Ovary (tissue), 9 donors: ENCODE data around the gene GRK7. TPM values are rescaled to one million over a fixed set of nuclear protein-coding genes. Genes with fewer than 3 reads are reported as not detected.

Experiments
- DNase-seq, 5 donors: peaks; one replicate each; pipeline ENCODE4 v3.0.0-alpha.2; 2019 to 2020
- H3K27ac ChIP-seq, 2 donors: fragments of 200-600 bp; one replicate each; pipeline versions ENCODE4 v1.5.1 to v1.8.0; 2019 to 2022
- H3K27me3 ChIP-seq: fragments of 200-600 bp; one replicate; pipeline ENCODE4 v1.8.0; 2022
- H3K36me3 ChIP-seq: fragments of 200-600 bp; sonication (generic); one replicate; pipeline ENCODE4 v1.5.1; 2019
- H3K4me1 ChIP-seq: one replicate; pipeline ENCODE4 v1.8.1; 2013; ENCODE audit warnings: mild to moderate bottlenecking, moderate library complexity; ENCODE audit not compliant: insufficient read depth
- H3K4me3 ChIP-seq: fragments of 200-600 bp; sonication (generic); one replicate; pipeline ENCODE4 v1.5.1; 2017
- H3K9me3 ChIP-seq, 2 donors: fragments of 200-600 bp in 1 of 2; sonication (generic) in 1 of 2; one replicate each; pipeline versions ENCODE4 v1.5.1 to v1.8.1; 2013 to 2019; ENCODE audit warnings: mild to moderate bottlenecking in 1 of 2, moderate library complexity in 1 of 2
- EP300 ChIP-seq: sonication (generic); formaldehyde crosslinking; IDR thresholded peaks from one replicate; pipeline ENCODE4 v1.6.1; 2017; ENCODE audit warnings: antibody characterized with exemption
- POLR2A ChIP-seq: fragments of 450-650 bp; IDR thresholded peaks from one replicate; pipeline ENCODE4 v1.6.1; 2017; ENCODE audit warnings: antibody characterized with exemption, mild to moderate bottlenecking, moderate library complexity
- WGBS, 3 donors: extraction: QIAGEN DNeasy Blood & Tissue Kit in 1 of 3; methylation state at CpG; one replicate each; pipeline versions ENCODE4 v1.1.5 to v1.1.7; 2013 to 2017; 5-methylcytosine and 5-hydroxymethylcytosine counted together
- intact Hi-C, 4 donors: fragments of 100-400 bp; cut with DNase I; formaldehyde crosslinking; loops; one replicate each; pipeline versions ENCODE4 v1.11.0 to v1.15.1; 2022 to 2023
- polyA plus RNA-seq, 2 donors: library from polyadenylated mRNA; stranded (reverse); fragments of 200-250 nt in 1 of 2; fragments of 350-450 nt in 1 of 2; fragmentation: Illumina TruSeq in 1 of 2; extraction: RNeasy Lipid Tissue Mini Kit (QIAGEN cat#74804) in 1 of 2; gene quantifications; one replicate each; pipeline ENCODE4 v1.2.3, GENCODE V29; 2013 to 2014
- small RNA-seq: library from RNA; depleted of rRNA; stranded (forward); fragments of <200 nt; gene quantifications from one replicate; pipeline ENCODE3, GENCODE V24; 2016
- total RNA-seq, 7 donors: library from RNA; depleted of rRNA in 2 of 7; stranded (reverse); fragments of >200 nt in 2 of 7; fragmentation: NEBNext Ultra II Directional in 3 of 7; extraction: Animal tissue kit (Norgen Biotek cat#: 25700) in 3 of 7; gene quantifications; one replicate each; pipeline versions ENCODE4 v1.1.0 to v1.2.4, GENCODE V29; 2016 to 2023
- TF ChIP-seq, protein P1 (sequence below), 3 donors: fragments of 450-650 bp in 2 of 3; fragments of 200-600 bp in 1 of 3; IDR thresholded peaks; one replicate each; pipeline versions ENCODE4 v1.5.1 to v1.8.0; 2016 to 2022; ENCODE audit warnings: antibody characterized with exemption in 3 of 3, mild to moderate bottlenecking in 1 of 3
- donor health status: DM: no; HTN: no; CAD: no; lungs with moderate emphysema.
- donor health status: DM: no; HTN: no; CAD: no.
- donor health status: Bipolar disorder and iron deficiency.
- donor health status: DM: yes; HTN: yes; CAD: no.
- donor health status: DM: no; HTN: no; CAD: no.
- donor health status: DM: yes; HTN: yes; CAD: no.

GRK7 gene
- total and polyA plus RNA-seq, 9 donors: 0.02 to 0.13 (median 0.10) TPM; not detected in 5

DNA sequence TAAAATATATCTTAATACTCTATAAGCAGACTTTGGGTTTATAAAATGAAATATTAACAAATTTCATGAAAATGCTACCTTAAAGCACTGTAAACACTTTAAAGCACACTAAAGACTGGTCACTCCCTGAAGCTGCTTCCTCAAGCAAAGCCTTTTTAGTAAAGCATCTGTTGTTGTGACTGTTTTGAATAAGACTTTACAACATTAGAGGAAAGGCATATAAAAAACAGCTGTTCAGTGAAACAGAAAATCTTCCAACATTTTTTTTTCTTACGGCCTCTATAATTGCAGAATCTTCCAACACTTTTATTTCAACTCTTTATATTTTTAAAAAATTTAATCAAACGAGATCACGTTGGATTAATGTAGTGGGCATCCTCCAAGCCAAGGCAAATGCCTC, 48.1 kb downstream of the GRK7 start:
- H3K36me3 ChIP-seq: no peaks in the 10 kb centered on the region
- H3K4me3 ChIP-seq: no peak overlapping the region
- no peak overlapping the region for H3K27ac ChIP-seq
- WGBS, 3 donors: 8 to 30% (median 13%) methylated on average over 3 of the region's 3 CpGs
- H3K27me3 ChIP-seq: no peaks in the 10 kb centered on the region
- intact Hi-C loops: no loop called here
- H3K4me1 ChIP-seq: no peaks in the 10 kb centered on the region
- no peaks in the 10 kb centered on the region for H3K9me3 ChIP-seq
- no peak for DNase-seq
- TF ChIP-seq POLR2A (no peak), EP300 (no peak)
- TF ChIP-seq, protein P1, sequence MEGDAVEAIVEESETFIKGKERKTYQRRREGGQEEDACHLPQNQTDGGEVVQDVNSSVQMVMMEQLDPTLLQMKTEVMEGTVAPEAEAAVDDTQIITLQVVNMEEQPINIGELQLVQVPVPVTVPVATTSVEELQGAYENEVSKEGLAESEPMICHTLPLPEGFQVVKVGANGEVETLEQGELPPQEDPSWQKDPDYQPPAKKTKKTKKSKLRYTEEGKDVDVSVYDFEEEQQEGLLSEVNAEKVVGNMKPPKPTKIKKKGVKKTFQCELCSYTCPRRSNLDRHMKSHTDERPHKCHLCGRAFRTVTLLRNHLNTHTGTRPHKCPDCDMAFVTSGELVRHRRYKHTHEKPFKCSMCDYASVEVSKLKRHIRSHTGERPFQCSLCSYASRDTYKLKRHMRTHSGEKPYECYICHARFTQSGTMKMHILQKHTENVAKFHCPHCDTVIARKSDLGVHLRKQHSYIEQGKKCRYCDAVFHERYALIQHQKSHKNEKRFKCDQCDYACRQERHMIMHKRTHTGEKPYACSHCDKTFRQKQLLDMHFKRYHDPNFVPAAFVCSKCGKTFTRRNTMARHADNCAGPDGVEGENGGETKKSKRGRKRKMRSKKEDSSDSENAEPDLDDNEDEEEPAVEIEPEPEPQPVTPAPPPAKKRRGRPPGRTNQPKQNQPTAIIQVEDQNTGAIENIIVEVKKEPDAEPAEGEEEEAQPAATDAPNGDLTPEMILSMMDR (IDR thresholded peaks at IDR 0.05): no peak

DNA sequence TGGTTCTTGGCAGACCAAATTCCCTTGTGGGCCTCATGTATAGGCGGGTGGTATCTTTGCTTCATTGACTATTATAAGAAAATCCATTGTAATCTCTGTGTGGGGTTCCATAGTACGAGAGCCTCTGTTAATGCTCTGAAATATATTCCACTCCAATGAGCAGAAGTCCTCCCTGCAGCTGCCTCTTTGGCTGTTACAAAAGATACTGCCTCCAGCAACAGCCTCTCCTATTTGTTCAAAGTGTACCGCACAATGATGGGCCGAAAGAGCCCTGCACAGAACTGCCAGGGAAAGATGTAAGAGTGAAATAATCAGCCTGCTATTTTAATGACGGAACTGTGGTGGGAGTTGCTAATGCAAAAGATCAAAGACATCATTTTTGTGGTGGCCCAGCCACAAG, 48.9 kb downstream of the GRK7 start:
- WGBS, 3 donors: 76 to 93% (median 92%) methylated on average over 5 of the region's 5 CpGs
- Histone ChIP-seq H3K4me1 (no peaks in the 10 kb centered on the region), H3K27ac (no peak overlapping the region), H3K36me3 (no peaks in the 10 kb centered on the region), H3K27me3 (no peaks in the 10 kb centered on the region), H3K4me3 (no peak overlapping the region), H3K9me3 (no peaks in the 10 kb centered on the region)
- TF ChIP-seq, protein P1 (IDR thresholded peaks at IDR 0.05): no peak
- TF ChIP-seq EP300 (no peak), POLR2A (no peak)
- no peak for DNase-seq
- intact Hi-C loops: no loop called here

DNA sequence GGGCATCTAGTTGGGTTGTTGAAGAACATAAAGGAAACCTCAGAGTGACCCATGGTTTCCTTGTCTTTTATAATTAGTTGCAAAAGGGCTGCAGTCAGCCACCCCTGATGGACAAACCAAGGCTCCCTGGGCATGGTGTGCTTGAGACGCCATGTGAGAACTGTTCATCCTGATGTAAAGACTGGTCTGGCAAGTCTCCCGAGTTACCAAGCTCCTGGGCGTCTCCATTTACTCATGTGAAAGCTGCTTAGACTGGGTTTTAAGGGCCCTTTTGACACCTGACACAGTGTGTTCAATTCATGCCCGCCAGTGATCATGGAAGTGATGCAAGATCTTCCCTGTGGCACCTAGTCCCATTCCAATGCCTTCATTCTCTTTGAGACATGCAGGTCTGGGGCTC, 49.4 kb downstream of the GRK7 start:
- DNase-seq: no peak
- no peaks in the 10 kb centered on the region for H3K9me3 ChIP-seq
- no peaks in the 10 kb centered on the region for H3K36me3 ChIP-seq
- no peak overlapping the region for H3K27ac ChIP-seq
- TF ChIP-seq, protein P1 (IDR thresholded peaks at IDR 0.05): no peak
- TF ChIP-seq EP300 (no peak), POLR2A (no peak)
- H3K4me3 ChIP-seq: no peak overlapping the region
- no peaks in the 10 kb centered on the region for H3K27me3 ChIP-seq
- 70 to 71% (median 70%) methylated on average over 4 of the region's 4 CpGs for WGBS, 3 donors
- intact Hi-C loops: no loop called here
- H3K4me1 ChIP-seq: no peaks in the 10 kb centered on the region

Small RNAs within 50 kb of the gene (small RNA-seq; reads per million reads assigned to genes)
- not detected for gene AC112771.1

Other genes with a start within 250 kb of the GRK7 start
- gene RNF7, start 25.1 kb upstream of the GRK7 start, total RNA-seq: 10 to 100 TPM; 70.2 to 88.9 (median 78.5) TPM
- 100 to 1,000 TPM in 1 of 2 donors, 10 to 100 TPM in 1; 90.9 to 100 TPM for gene RNF7, start 25.1 kb upstream of the GRK7 start, polyA plus RNA-seq
- 100 to 1,000 TPM in 3 of 7 donors, 10 to 100 TPM in 4; 36.7 to 140 (median 51.2) TPM for gene ATP1B3, start 113.2 kb downstream of the GRK7 start, total RNA-seq
- 10 to 100 TPM; 44.4 to 91.0 TPM for gene ATP1B3, start 113.2 kb downstream of the GRK7 start, polyA plus RNA-seq